ENCODE measurements around the gene CLK2.

DNA sequence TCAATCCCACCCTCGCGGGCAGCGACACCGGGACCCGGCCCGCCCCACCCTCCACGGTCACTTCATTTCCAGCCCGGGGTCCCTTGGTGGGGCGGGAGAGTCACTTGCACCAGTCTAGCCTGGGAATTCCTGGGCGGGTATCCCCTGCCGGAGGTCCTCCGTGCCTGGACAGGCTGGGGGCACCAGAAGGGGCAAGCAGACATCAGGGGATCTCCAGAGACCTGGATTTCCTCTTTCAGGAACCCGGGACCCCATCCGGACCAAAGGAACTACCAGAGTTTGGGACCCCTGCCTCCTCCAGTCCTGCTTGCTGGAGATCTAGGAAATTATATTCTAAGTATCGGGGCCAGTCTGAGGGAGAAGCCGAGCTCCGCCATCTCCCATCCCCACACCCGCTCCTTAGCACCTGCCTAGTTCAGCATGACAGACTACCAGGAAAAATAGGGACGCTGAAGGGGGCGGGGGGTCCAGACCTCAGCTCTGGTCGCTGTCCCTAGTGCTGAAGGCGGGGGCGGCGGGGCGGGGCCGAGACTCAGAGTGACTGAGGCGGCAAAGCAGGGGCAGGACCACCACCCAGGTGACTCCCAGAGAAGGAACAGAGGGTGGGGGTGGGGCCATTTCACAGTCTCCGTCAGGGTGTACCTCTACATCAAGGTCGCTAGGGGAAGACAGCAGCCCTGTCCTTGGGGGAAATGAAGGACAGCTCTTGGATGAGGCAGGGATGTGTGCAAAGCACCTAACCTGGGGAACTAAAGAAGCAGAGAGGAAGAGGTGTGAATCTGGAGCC lies 4.8 kb upstream of the CLK2 start:
- peak in 2 of 3 experiments; percentile 51; a peak in 4 of 6 replicates for TF ChIP-seq CTCF (IDR thresholded peaks at IDR 0.05 in 2 of 3, conservative IDR thresholded peaks at IDR 0.05 in 1 of 3; ENCODE audit: borderline replicate concordance in 1 of 3, insufficient read depth in 1 of 3, low read depth in 2 of 3, low read length in 2 of 3)
- no peak for TF ChIP-seq EZH2 (IDR thresholded peaks at IDR 0.05)
- peak; percentile 95 for TF ChIP-seq EGR1 (IDR thresholded peaks at IDR 0.05; ENCODE audit: low read depth)
- peak; percentile 47; the same call in 1 of the 2 replicates for TF ChIP-seq RAD21 (IDR thresholded peaks at IDR 0.05; ENCODE audit: low read depth)
- TF ChIP-seq SP1 (IDR thresholded peaks at IDR 0.05; ENCODE audit: low read depth) = no peak
- TF ChIP-seq POLR2AphosphoS5 (IDR thresholded peaks at IDR 0.05; ENCODE audit: low read depth, low read length) = no peak
- no peak for TF ChIP-seq FOSL1 (IDR thresholded peaks at IDR 0.05; ENCODE audit: low read depth)
- no peak for TF ChIP-seq JUND (IDR thresholded peaks at IDR 0.05)
- TF ChIP-seq, protein P1, sequence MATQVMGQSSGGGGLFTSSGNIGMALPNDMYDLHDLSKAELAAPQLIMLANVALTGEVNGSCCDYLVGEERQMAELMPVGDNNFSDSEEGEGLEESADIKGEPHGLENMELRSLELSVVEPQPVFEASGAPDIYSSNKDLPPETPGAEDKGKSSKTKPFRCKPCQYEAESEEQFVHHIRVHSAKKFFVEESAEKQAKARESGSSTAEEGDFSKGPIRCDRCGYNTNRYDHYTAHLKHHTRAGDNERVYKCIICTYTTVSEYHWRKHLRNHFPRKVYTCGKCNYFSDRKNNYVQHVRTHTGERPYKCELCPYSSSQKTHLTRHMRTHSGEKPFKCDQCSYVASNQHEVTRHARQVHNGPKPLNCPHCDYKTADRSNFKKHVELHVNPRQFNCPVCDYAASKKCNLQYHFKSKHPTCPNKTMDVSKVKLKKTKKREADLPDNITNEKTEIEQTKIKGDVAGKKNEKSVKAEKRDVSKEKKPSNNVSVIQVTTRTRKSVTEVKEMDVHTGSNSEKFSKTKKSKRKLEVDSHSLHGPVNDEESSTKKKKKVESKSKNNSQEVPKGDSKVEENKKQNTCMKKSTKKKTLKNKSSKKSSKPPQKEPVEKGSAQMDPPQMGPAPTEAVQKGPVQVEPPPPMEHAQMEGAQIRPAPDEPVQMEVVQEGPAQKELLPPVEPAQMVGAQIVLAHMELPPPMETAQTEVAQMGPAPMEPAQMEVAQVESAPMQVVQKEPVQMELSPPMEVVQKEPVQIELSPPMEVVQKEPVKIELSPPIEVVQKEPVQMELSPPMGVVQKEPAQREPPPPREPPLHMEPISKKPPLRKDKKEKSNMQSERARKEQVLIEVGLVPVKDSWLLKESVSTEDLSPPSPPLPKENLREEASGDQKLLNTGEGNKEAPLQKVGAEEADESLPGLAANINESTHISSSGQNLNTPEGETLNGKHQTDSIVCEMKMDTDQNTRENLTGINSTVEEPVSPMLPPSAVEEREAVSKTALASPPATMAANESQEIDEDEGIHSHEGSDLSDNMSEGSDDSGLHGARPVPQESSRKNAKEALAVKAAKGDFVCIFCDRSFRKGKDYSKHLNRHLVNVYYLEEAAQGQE (IDR thresholded peaks at IDR 0.05; ENCODE audit: low read depth) = peak; percentile 85; the same call in 1 of the 2 replicates
